Ramos (cell line): Measurements from ENCODE around the gene LGALS3BP.
"Not testable (repeated sequence)": the region's sequence is repeated elsewhere in the genome, so short reads cannot be mapped to it uniquely, and the experiment has no call there.

Experiments used
- in situ Hi-C: fragments of 300-500 bp; cut with MboI; formaldehyde crosslinking; loops from one replicate; pipeline ENCODE4 v1.14.3; 2022; ENCODE audit warnings: low sequenced_read_pairs; ENCODE audit not compliant: unreplicated experiment

LGALS3BP gene

GRCh38 chr17:78966910-78967600, 12.7 kb downstream of the LGALS3BP start:
- in situ Hi-C loops, result loop anchor here (5.0 kb wide), 1 partner anchor 95 kb away; no protein-coding TSS in a partner anchor

GRCh38 chr17:78966123-78966813, 13.5 kb downstream of the LGALS3BP start:
- in situ Hi-C loops, result loop anchor here (5.0 kb wide), 1 partner anchor 94 kb away; no protein-coding TSS in a partner anchor

GRCh38 chr17:78965491-78965924, 14.2 kb downstream of the LGALS3BP start:
- in situ Hi-C loops, result loop anchor here (5.0 kb wide), 1 partner anchor 93 kb away; no protein-coding TSS in a partner anchor

- in situ Hi-C loops, result no loop called here
These were observed 16.3 kb downstream of the LGALS3BP start for GRCh38 chr17:78963378-78963777.

- in situ Hi-C loops, result not testable (repeated sequence)
These were observed 16.8 kb downstream of the LGALS3BP start for GRCh38 chr17:78962984-78963348.

GRCh38 chr17:78962345-78962983, 17.3 kb downstream of the LGALS3BP start:
- in situ Hi-C loops, result no loop called here

GRCh38 chr17:78961571-78961970, 18.2 kb downstream of the LGALS3BP start:
- in situ Hi-C loops, result no loop called here

GRCh38 chr17:78960928-78961327, 18.8 kb downstream of the LGALS3BP start:
- in situ Hi-C loops, result no loop called here

- in situ Hi-C loops, result no loop called here
These were observed 19.9 kb downstream of the LGALS3BP start for GRCh38 chr17:78959803-78960202.

- in situ Hi-C loops, result no loop called here
These were observed 21.0 kb downstream of the LGALS3BP start for GRCh38 chr17:78958641-78959127.

GRCh38 chr17:78957128-78957527, 22.6 kb downstream of the LGALS3BP start:
- in situ Hi-C loops, result no loop called here

- in situ Hi-C loops, result no loop called here
These were observed 23.5 kb downstream of the LGALS3BP start for GRCh38 chr17:78956254-78956653.

- in situ Hi-C loops, result no loop called here
These were observed 25.0 kb downstream of the LGALS3BP start for GRCh38 chr17:78954684-78955083.

- in situ Hi-C loops, result no loop called here
These were observed 26.1 kb downstream of the LGALS3BP start for GRCh38 chr17:78953356-78954350.

- in situ Hi-C loops, result no loop called here
These were observed 27.0 kb downstream of the LGALS3BP start for GRCh38 chr17:78952706-78953105.

- in situ Hi-C loops, result no loop called here
These were observed 27.7 kb downstream of the LGALS3BP start for GRCh38 chr17:78951967-78952551.

- in situ Hi-C loops, result no loop called here
These were observed 28.9 kb downstream of the LGALS3BP start for GRCh38 chr17:78950870-78951269.

GRCh38 chr17:78947235-78948149, 32.2 kb downstream of the LGALS3BP start:
- in situ Hi-C loops, result no loop called here
